ENCODE results near the gene ZNF133.

- TF ChIP-seq CTCF (IDR thresholded peaks at IDR 0.05; ENCODE audit: poor library complexity), result no peak
- no peak for TF ChIP-seq EZH2 (IDR thresholded peaks at IDR 0.05; ENCODE audit: borderline replicate concordance)
Observed at GRCh38 chr20:18361678-18362077, 73.4 kb downstream of the ZNF133 start.

All from hepatocyte (in vitro differentiated cells).